ENCODE data around the gene C1orf105.

GRCh38 chr1:172390301-172390682 lies 30.2 kb upstream of the C1orf105 start:
- TF ChIP-seq CTCF (IDR thresholded peaks at IDR 0.05): no peak
- no peak for TF ChIP-seq POLR2A (IDR thresholded peaks at IDR 0.05)

All from testis (tissue), 2 donors.